DMS 273 treated with DMSO at 0.1 percent for 48 hours (cell line): ENCODE data around the gene C16orf54.
"Not testable (repeated sequence)": the region's sequence is repeated elsewhere in the genome, so short reads cannot be mapped to it uniquely, and the experiment has no call there.

ENCODE experiments used
- DNase-seq: peaks from one replicate; lab custom pipeline; 2025; lab: John Stamatoyannopoulos, UW

C16orf54 gene

DNA sequence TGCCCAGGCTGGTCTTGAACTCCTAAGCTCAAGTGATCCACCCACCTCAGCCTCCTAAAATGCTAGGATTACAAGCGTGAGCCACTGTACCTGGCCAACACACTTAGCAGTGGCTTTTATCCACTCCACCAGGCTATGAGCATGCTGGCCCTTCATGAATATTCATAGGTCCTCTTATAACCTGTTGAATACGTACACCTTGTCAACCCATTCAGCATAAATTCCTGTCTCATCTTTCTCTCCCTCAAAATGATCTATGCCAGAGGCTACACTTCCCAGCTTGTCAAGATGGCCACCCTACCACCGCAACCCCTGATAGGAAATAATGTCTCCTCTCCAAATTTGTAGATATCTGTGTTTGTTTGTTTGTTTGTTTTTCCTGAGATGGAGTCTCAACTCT is 21.3 kb upstream of the C16orf54 start:
- DNase-seq = no peak

GRCh38 chr16:29766571-29766970 is 20.8 kb upstream of the C16orf54 start:
- DNase-seq = no peak

DNA sequence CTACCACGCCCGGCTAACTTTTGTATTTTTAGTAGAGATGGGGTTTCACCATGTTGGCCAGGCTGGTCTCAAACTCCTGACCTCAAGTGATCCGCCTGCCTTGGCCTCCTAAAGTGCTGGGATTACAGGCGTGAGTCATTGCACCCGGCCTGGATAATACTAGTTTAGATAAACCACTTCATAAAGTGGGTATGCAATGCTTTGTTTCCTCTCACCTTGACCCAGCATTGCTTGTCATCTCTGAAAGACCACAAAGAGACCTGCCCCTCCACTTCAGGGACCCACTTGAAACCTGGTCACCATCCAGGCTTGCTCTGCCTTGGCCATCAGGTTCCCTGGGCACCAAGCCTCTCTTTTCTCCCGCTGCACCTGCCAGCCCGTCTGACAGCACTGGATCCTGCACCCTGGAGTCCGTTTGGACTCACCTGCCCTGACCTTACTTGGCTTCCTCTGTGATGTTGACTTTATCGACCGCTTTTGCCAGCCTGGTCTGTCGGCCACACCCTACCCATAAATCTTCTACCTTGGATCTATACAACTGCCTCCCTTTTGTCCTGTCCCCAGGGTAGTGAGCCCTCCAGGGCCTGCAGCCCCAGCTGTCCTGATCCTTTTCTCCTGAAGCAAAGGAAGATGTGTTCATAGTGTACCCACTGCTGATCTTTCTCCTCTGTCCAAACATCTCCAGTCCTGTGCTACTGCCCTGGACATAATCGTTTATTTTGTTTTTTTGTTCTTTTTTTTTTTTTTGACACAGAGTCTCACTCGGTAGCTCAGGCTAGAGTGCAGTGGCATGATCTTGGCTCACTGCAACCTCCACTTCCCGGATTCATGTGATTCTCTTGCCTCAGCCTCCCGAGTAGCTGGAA is 19.6 kb upstream of the C16orf54 start:
- DNase-seq = no peak

- DNase-seq = no peak
These were observed 17.5 kb upstream of the C16orf54 start for GRCh38 chr16:29763326-29763725.

- DNase-seq = no peak
These were observed 16.1 kb upstream of the C16orf54 start for GRCh38 chr16:29761882-29762281.

DNA sequence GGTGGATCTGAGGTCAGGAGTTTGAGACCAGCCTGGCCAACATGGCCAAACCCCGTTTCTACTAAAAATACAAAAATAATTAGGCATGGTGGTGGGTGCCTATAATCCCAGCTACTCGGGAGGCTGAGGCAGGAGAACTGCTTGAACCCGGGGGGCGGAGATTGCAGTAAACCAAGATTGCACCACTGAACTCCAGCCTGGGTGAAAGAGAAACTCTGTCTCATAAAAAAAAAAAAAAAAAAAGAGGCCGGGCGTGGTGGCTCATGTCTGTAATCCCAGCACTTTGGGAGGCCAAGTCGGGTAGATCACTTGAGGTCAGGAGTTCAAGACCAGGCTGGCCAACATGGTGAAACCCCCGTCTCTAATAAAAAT is 15.5 kb upstream of the C16orf54 start:
- not testable (repeated sequence) for DNase-seq

DNA sequence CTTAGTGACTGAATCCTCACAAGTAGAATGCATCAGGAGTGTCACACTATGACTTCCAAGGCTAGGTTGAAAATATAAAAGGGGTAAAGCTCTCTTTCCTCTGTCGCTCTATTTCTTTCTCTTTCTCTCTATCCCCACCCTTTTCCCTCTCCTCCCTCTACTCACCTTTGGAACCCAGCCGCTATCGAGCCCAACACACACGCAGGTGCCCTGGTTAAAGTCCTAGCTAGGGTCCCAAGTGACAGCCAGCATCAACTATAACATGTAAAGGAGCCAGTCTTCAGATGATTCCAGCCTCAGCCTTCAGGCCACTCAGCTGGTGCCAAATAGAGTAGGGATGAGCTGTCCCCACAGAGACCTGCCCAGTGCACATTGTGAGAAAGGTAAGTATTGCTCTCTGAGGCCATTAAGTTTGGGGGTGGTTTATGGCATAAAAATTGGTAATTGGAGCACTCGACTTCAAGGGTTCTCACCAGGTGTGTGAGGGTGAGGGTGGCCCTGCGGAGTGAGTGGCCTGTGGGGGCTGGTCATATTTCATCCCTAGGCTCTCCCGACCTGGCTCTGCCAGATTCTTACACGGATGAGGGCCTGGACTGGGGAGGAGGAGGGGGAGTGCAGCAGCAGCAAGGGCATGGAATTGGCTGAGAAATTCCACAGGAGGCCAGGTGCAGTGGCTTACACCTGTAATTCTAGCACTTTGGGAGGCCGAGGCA is 14.9 kb upstream of the C16orf54 start:
- DNase-seq = no peak

DNA sequence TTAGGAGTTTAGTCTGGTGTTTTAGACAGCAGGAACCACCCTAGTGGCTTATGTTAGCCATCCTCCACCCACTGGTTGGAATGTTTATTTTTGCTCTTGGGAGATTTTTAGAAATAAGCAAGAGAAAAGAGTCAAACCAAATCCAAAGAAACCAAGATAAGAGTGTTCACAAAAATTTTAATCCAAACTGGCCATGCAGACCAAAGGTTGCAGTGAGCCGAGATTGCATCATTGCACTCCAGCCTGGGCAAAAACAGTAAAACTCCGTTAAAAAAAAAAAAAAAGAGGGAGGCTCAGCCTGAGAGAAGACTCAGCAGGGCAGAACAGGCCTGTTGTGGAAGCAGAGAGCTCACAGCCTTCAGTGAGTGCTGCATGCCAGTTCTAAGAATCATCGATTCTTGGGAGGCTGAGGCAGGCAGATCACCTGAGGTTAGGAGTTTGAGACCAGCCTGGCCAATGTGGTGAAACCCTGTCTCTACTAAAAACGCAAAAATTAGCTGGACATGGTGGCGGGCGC is 12.2 kb upstream of the C16orf54 start:
- DNase-seq = no peak

GRCh38 chr16:29757086-29757485 is 11.3 kb upstream of the C16orf54 start:
- DNase-seq = not testable (repeated sequence)

DNA sequence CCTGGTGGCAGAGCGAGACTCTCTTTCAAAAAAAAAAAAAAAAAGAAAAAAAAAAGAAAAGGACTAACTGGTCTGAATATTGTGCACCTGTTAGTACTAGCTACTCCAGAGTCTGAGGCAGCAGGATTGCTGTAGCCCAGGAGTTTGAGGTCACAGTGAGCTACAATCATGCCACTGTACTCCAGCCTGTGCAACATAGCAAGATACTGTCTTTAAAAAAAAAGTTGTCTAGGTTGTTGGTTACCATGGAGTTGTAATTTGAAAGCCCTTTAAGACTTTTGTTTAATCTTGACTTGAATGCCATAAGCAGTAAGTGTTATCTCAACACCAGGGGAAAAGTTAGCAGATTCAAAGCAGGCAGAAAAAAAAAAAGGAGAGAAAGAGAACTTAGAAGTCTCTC is 10.9 kb upstream of the C16orf54 start:
- DNase-seq = no peak

DNA sequence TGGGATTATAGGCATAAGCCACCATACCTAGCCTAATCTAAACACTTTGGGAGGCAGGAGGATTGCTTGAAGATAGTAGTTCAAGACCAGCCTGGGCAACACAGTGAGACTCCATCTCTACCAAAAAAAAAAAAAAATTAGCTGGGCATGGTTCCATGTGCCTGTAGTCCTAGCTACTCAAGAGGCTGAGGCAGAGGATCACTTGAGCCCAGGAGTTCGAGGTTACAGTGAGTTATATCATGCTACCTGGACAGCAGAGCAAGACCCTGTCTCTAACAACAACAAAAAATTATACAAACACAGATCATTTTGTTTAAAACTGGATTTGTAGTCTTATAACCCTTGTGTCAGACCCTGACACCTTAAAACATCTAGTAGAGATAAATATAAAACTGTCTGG is 7.7 kb upstream of the C16orf54 start:
- DNase-seq = no peak

DNA sequence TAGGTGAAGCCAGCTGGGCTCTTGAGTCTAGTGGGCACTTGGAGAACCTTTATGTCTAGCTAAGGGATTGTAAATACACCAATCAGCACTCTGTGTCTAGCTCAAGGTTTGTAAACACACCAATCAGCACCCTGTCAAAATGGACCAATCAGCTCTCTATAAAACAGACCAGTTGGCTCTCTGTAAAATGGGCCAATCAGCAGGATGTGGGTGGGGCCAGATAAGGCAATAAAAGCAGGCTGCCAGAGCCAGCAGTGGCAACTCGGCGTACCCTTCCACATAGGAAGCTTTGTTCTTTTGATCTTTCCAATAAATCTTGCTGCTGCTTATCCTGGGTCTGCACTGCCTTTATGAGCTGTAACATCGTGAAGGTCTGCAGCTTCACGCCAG is 3.0 kb upstream of the C16orf54 start:
- DNase-seq = not testable (repeated sequence)

DNA sequence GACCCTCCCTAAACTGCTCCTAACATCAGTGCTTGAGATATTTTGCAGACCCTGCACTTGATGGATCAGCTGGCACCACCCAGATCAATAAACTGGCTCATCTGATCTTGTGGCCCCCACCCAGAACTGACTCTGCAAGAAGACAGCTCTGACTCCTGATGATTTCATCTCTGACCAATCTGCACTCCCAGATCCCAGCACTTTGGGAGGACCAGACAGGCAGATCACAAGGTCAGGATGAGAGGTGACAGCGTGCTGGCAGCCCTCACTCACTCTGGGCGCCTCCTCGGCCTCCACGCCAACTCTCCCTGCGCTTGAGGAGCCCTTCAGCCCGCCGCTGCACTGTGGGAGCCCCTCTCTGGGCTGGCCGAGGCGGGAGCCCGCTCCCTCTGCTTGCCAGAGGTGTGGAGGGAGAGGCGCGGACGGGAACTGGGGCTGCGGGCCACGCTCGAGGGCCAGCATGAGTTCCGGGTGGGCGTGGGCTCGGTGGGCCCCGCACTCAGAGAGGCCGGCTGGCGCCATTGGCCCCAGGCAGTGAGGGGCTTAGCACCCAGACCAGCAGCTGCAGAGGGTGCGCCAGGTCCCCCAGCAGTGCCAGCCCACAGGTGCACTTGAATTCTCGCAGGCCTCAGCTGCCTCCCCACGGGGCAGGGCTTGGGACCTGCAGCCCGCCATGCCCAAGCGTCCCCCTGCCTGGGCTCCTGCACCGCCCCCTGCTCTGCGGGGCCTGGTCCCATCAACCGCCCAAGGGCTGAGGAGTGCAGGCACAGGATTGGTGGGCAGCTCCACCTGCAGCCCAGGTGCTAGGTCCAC is 2.4 kb upstream of the C16orf54 start:
- DNase-seq = no peak

- DNase-seq = not testable (repeated sequence)
These were observed 728 bp upstream of the C16orf54 start for GRCh38 chr16:29746518-29746917.

- DNase-seq = no peak
These were observed 503 bp downstream of the C16orf54 start for GRCh38 chr16:29745121-29745852.

GRCh38 chr16:29744541-29745101 is 1.2 kb downstream of the C16orf54 start:
- DNase-seq = no peak

- no peak for DNase-seq
These were observed 1.8 kb downstream of the C16orf54 start for GRCh38 chr16:29743827-29744531.

GRCh38 chr16:29743475-29743826 is 2.3 kb downstream of the C16orf54 start:
- no peak for DNase-seq

- DNase-seq = no peak
These were observed 3.0 kb downstream of the C16orf54 start for GRCh38 chr16:29742683-29743275.

GRCh38 chr16:29740630-29741015 is 5.2 kb downstream of the C16orf54 start:
- not testable (repeated sequence) for DNase-seq
